ENCODE results near the gene UBAC1.
"Not testable (repeated sequence)": the region's sequence is repeated elsewhere in the genome, so short reads cannot be mapped to it uniquely, and the experiment has no call there.

UBAC1 gene

DNA sequence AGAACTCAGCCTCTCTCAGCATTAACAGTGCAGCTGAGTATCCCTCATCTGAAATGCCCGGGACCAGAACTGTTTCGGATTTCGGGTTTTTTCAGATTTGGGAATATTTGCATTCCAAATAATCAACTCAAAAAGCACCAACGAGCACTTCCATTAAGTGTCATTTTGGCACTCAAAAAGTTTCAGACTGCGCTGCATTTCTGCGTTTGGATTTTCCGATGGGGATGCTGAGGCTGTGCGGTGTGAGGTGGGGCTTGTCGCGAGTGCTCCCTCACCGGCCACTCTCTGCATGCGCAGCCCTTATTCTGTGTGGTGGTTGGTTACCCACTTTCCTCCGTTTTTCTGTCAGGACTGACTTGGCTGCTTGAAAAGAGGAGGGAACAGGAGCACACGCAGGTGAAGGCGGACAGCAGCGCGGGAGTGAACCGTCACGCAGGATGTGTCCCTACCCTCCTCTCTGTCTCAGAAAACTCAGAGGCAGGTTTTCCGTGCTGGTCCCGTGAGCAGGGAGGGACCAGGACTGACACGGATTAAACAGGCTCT is 8.4 kb downstream of the UBAC1 start:
- H3K4me3 ChIP-seq (ENCODE audit: low read depth, low read length), result no peak overlapping the region
- in situ Hi-C loops (cut with HindIII; ENCODE audit: low sequenced_read_pairs), result no loop called here
- no peak for DNase-seq (ENCODE audit: low read depth, low spot score)
- TF ChIP-seq, protein P1, sequence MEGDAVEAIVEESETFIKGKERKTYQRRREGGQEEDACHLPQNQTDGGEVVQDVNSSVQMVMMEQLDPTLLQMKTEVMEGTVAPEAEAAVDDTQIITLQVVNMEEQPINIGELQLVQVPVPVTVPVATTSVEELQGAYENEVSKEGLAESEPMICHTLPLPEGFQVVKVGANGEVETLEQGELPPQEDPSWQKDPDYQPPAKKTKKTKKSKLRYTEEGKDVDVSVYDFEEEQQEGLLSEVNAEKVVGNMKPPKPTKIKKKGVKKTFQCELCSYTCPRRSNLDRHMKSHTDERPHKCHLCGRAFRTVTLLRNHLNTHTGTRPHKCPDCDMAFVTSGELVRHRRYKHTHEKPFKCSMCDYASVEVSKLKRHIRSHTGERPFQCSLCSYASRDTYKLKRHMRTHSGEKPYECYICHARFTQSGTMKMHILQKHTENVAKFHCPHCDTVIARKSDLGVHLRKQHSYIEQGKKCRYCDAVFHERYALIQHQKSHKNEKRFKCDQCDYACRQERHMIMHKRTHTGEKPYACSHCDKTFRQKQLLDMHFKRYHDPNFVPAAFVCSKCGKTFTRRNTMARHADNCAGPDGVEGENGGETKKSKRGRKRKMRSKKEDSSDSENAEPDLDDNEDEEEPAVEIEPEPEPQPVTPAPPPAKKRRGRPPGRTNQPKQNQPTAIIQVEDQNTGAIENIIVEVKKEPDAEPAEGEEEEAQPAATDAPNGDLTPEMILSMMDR (IDR thresholded peaks at IDR 0.05; ENCODE audit: low read depth, low read length), result no peak

DNA sequence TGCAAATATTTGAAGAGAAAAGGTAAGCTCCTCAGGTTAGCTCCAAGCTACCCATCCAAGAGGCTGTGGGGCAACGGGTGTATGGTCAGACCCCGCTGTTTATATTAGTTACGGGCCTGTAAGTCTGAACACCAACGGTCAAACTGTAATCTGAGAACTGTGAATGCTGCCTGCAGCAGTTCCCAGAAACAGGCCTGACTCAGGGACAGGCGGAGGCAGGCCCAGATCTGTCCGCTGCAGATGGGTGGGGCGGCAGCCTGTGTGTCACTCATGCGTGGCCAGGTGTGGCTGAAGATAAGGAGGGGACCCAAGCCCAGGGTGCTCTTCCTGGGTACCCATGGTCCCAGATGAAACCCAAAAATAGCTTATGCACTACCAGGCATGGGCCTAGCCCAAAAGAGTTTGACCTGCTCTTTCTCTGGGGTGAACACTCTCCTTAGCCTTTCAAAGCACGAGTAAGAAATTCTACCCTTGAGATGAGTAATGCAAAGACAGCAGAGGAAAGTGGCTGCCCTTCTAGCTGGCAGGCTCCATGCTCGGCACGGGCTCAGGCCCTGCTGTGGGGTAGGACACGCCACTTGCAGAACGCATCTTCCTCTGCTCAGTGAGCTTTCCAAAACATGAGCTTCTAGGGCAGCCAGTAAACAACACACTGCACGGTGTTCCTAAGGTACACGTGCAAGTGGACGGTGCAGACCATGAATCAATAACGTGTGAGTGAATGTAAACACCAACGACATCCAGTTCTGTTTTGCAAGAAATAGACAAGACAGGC is 9.1 kb downstream of the UBAC1 start:
- no peak overlapping the region for H3K4me3 ChIP-seq (ENCODE audit: low read depth, low read length)
- DNase-seq (ENCODE audit: low read depth, low spot score), result peak; percentile 78
- in situ Hi-C loops (cut with HindIII; ENCODE audit: low sequenced_read_pairs), result no loop called here
- TF ChIP-seq, protein P1 (IDR thresholded peaks at IDR 0.05; ENCODE audit: low read depth, low read length), result no peak

DNA sequence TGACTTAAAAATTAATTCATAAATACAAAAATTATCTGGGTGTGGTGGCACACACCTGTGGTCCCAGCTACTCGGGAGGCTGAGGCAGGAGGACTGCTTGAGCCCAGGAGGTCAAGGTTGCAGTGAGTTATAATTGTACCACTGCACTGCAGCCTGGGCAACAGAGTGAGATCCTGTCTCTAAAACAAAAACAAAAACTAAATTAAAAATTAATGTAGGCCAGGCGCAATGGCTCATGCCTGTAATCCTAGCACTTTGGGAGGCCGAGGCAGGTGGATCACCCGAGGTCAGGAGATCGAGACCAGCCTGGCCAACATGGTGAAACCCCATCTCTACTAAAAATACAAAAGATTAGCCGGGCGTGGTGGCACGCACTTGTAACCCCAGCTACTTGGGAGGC is 9.9 kb downstream of the UBAC1 start:
- H3K4me3 ChIP-seq (ENCODE audit: low read depth, low read length); in situ Hi-C loops (cut with HindIII; ENCODE audit: low sequenced_read_pairs); DNase-seq (ENCODE audit: low read depth, low spot score): not testable (repeated sequence)

DNA sequence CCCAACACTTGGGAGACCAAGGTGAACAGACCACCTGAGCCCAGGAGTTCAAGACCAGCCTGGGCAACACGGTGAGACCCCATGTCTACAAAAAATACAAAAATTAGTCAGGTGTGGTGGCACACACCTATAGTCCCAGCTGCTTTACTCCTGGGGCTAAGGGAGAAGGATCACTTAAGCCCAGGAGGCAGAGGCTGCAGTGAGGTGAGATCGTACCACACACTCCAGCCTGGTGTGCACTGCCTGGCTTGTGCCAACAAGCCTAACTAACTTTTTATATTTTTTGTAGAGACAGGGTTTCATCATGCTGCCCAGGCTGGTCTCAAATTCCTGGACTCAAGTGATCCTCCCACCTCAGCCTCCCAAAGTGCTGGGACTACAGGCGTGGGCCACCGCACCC is 10.3 kb downstream of the UBAC1 start:
- DNase-seq (ENCODE audit: low read depth, low spot score); in situ Hi-C loops (cut with HindIII; ENCODE audit: low sequenced_read_pairs): not testable (repeated sequence)

DNA sequence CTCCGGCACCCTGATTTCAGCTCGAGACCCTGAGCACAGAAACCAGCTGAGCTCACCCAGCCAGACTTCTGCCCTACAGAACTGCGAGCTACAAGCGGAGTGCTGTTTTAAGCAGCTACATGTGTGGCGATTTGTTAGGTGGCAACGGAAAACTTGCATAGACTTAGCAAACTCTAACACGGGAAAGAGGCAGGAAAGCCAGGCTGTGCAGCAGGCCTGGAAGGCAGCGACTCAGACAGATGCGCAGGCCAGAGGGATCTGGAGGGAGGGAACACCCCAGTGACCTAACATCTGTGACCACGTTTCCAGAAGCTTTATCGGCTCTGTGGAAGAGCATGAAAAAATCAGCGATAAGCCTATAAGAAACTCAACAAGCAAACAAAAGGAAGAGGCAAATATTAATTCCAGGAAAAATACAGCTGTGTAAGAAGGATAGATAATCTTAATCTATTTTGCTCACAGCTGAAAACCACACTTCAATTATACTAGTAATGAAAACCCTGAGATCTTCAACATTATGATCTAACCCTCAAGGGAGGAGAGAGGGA is 11.0 kb downstream of the UBAC1 start:
- in situ Hi-C loops (cut with HindIII; ENCODE audit: low sequenced_read_pairs), result no loop called here
- DNase-seq (ENCODE audit: low read depth, low spot score), result no peak
- no peak overlapping the region for H3K4me3 ChIP-seq (ENCODE audit: low read depth, low read length)
- TF ChIP-seq, protein P1 (IDR thresholded peaks at IDR 0.05; ENCODE audit: low read depth, low read length), result no peak

More for the DNA sequence above, 10.3 kb downstream of the UBAC1 start:
- not testable (repeated sequence) for H3K4me3 ChIP-seq (ENCODE audit: low read depth, low read length)

DNA sequence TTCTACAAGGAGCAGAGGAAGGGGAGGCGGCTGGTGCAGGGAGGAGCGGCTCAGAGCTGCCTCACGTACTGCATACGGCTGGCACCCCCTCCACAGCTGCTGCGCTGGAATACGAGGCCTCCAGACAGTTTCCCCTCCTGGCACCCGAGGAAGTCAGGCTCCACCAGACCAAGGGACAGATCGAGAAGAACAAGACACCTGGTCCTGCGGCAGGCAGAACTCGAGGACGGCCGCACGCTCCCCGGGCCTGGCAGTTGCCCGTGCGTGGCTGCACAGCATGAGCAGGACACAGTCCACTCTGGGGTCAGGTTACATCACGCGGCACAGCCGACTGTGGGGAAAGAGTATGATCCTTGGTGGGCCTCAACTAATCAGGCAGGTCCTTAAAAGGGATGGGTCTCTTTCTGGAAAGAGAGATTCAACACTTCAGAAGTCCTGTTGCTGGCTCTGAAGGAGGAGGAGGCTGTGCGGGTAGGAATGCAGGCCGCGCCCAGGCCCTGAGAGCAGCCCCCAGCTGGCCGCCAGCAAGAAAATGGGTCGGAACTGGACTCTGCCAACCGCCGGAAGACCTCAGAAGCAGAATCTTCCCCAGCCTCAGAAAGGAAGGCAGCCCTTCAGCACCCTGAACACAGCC is 11.6 kb downstream of the UBAC1 start:
- H3K4me3 ChIP-seq (ENCODE audit: low read depth, low read length), result no peak overlapping the region
- in situ Hi-C loops (cut with HindIII; ENCODE audit: low sequenced_read_pairs), result no loop called here
- TF ChIP-seq, protein P1 (IDR thresholded peaks at IDR 0.05; ENCODE audit: low read depth, low read length), result no peak
- DNase-seq (ENCODE audit: low read depth, low spot score), result no peak

DNA sequence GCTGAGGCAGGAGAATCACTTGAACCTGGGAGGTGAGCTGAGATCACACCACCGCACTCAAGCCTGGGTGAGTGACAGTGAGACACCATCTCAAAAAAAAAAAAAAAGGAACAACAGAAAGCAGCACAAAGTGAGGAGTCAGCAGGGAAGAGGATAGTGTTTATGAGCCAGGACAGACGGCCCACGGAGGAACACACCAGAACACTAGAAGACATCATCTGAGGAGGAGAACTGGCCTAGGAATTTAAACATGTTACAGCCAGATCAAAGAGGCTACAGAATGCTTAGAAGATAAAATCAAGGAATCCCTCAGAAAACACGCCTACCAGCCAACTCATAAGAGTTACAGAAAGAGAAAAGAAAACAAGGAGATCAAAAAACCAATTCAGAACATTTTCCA is 12.2 kb downstream of the UBAC1 start:
- H3K4me3 ChIP-seq (ENCODE audit: low read depth, low read length), result no peak overlapping the region
- DNase-seq (ENCODE audit: low read depth, low spot score), result no peak
- in situ Hi-C loops (cut with HindIII; ENCODE audit: low sequenced_read_pairs), result no loop called here
- TF ChIP-seq, protein P1 (IDR thresholded peaks at IDR 0.05; ENCODE audit: low read depth, low read length), result no peak
